ENCODE measurements around the gene TAS2R60. TPM values are rescaled to one million over a fixed set of nuclear protein-coding genes. Genes with fewer than 3 reads are reported as not detected.
A peak's percentile ranks its signal among the peaks of the same experiment; 100 is the strongest.
"Not testable (repeated sequence)": the region's sequence is repeated elsewhere in the genome, so short reads cannot be mapped to it uniquely, and the experiment has no call there.

TAS2R60 gene
- total RNA-seq, 2 donors from 2014 or later = not detected

- DNase-seq (peak; percentile 34), ATAC-seq (peak; percentile 12 to 19)
- intact Hi-C loops (cut with DNase I) = no loop called here
These were observed 34.3 kb upstream of the TAS2R60 start, which contains the start of gene EPHA1 for GRCh38 chr7:143408686-143409561. Gene EPHA1 (minus strand): TSS chr7:143408856. CDS start chr7:143408805, 51 bp downstream.

- peak; percentile 42 for DNase-seq
- intact Hi-C loops (cut with DNase I) = loop anchor here (10.0 kb wide), 2 partner anchors 86 to 106 kb away; no protein-coding TSS in a partner anchor
- ATAC-seq = peak; percentile 39 to 56
These were observed 32.7 kb upstream of the TAS2R60 start for GRCh38 chr7:143410521-143411004.

- ATAC-seq (no peak), DNase-seq (no peak)
- intact Hi-C loops (cut with DNase I) = loop anchor here (10.0 kb wide), 2 partner anchors 87 to 107 kb away; no protein-coding TSS in a partner anchor
These were observed 31.1 kb upstream of the TAS2R60 start for GRCh38 chr7:143411976-143412708.

GRCh38 chr7:143413123-143413522 is 30.1 kb upstream of the TAS2R60 start:
- ATAC-seq (no peak), DNase-seq (no peak)
- intact Hi-C loops (cut with DNase I) = loop anchor here (10.0 kb wide), 2 partner anchors 88 to 108 kb away; no protein-coding TSS in a partner anchor

GRCh38 chr7:143415209-143415608 is 28.0 kb upstream of the TAS2R60 start:
- intact Hi-C loops (cut with DNase I) = loop anchor here (5.0 to 10.0 kb wide), 3 partner anchors 90 to 173 kb away; no protein-coding TSS in a partner anchor
- not testable (repeated sequence) for ATAC-seq, DNase-seq

- ATAC-seq (no peak), DNase-seq (no peak)
- intact Hi-C loops (cut with DNase I) = loop anchor here (2.0 to 10.0 kb wide), 4 partner anchors 35 to 174 kb away; partner anchors contain the start of gene ZYX (in 1 of the 2)
These were observed 27.4 kb upstream of the TAS2R60 start for GRCh38 chr7:143415742-143416397.

GRCh38 chr7:143416565-143417149 is 26.6 kb upstream of the TAS2R60 start:
- no peak for DNase-seq
- no peak for ATAC-seq
- intact Hi-C loops (cut with DNase I) = loop anchor here (2.0 to 10.0 kb wide), 4 partner anchors 36 to 174 kb away; partner anchors contain the start of gene ZYX (in 1 of the 2)

GRCh38 chr7:143417734-143418383 is 25.4 kb upstream of the TAS2R60 start:
- DNase-seq (no peak), ATAC-seq (no peak)
- intact Hi-C loops (cut with DNase I) = loop anchor here (2.0 to 10.0 kb wide), 4 partner anchors 37 to 176 kb away; partner anchors contain the start of gene ZYX (in 1 of the 2)

- DNase-seq = no peak
- intact Hi-C loops (cut with DNase I) = loop anchor here (5.0 to 10.0 kb wide), 3 partner anchors 94 to 177 kb away; no protein-coding TSS in a partner anchor
- no peak for ATAC-seq
These were observed 24.4 kb upstream of the TAS2R60 start for GRCh38 chr7:143418681-143419458.

GRCh38 chr7:143419880-143420279 is 23.4 kb upstream of the TAS2R60 start:
- intact Hi-C loops (cut with DNase I) = loop anchor here (5.0 to 10.0 kb wide), 3 partner anchors 95 to 178 kb away; no protein-coding TSS in a partner anchor
- ATAC-seq (no peak), DNase-seq (no peak)

GRCh38 chr7:143420624-143421023 is 22.6 kb upstream of the TAS2R60 start:
- DNase-seq; intact Hi-C loops (cut with DNase I); ATAC-seq: not testable (repeated sequence)

GRCh38 chr7:143422033-143422432 is 21.2 kb upstream of the TAS2R60 start:
- ATAC-seq (no peak), DNase-seq (no peak)
- intact Hi-C loops (cut with DNase I) = no loop called here

- DNase-seq; ATAC-seq; intact Hi-C loops (cut with DNase I): not testable (repeated sequence)
These were observed 18.8 kb upstream of the TAS2R60 start for GRCh38 chr7:143424476-143424875.

GRCh38 chr7:143426479-143427142 is 16.6 kb upstream of the TAS2R60 start:
- DNase-seq = no peak
- no peak for ATAC-seq
- intact Hi-C loops (cut with DNase I) = no loop called here

- ATAC-seq (no peak), DNase-seq (no peak)
- intact Hi-C loops (cut with DNase I) = no loop called here
These were observed 13.2 kb upstream of the TAS2R60 start for GRCh38 chr7:143429770-143430698.

Measured in left cardiac atrium (tissue), 4 donors.